HG02840 (cell line): ENCODE results near the gene NAPB.

Source experiments
- ATAC-seq: cut with Tn5 transposase; IDR thresholded peaks from one replicate; pipeline ENCODE4 v1.9.1; 2021; ENCODE audit warnings: mild to moderate bottlenecking, moderate library complexity, moderate number of reproducible peaks; ENCODE audit not compliant: unreplicated experiment, low FRiP score

Gene NAPB

GRCh38 chr20:23440004-23440403 lies 18.7 kb upstream of the NAPB start:
- no peak for ATAC-seq

GRCh38 chr20:23438661-23439060 lies 17.4 kb upstream of the NAPB start:
- ATAC-seq = no peak

- no peak for ATAC-seq
These were observed 16.0 kb upstream of the NAPB start for GRCh38 chr20:23437126-23437899.

- ATAC-seq = no peak
These were observed 15.4 kb upstream of the NAPB start for GRCh38 chr20:23436681-23437080.

- no peak for ATAC-seq
These were observed 14.6 kb upstream of the NAPB start for GRCh38 chr20:23435626-23436539.

- no peak for ATAC-seq
These were observed 13.4 kb upstream of the NAPB start for GRCh38 chr20:23434521-23435313.

GRCh38 chr20:23433628-23434027 lies 12.3 kb upstream of the NAPB start:
- ATAC-seq = no peak

- no peak for ATAC-seq
These were observed 3.8 kb upstream of the NAPB start for GRCh38 chr20:23425129-23425528.

- ATAC-seq = no peak
These were observed 1.0 kb downstream of the NAPB start for GRCh38 chr20:23419995-23420901.

- ATAC-seq = no peak
These were observed 1.7 kb downstream of the NAPB start for GRCh38 chr20:23419657-23419994.

- ATAC-seq = no peak
These were observed 3.4 kb downstream of the NAPB start for GRCh38 chr20:23417861-23418260.

GRCh38 chr20:23415959-23416583 lies 5.2 kb downstream of the NAPB start:
- ATAC-seq = no peak

GRCh38 chr20:23415555-23415954 lies 5.7 kb downstream of the NAPB start:
- no peak for ATAC-seq

GRCh38 chr20:23414526-23415188 lies 6.6 kb downstream of the NAPB start:
- ATAC-seq = no peak

GRCh38 chr20:23413862-23414422 lies 7.3 kb downstream of the NAPB start:
- ATAC-seq = no peak

GRCh38 chr20:23412026-23412425 lies 9.3 kb downstream of the NAPB start:
- ATAC-seq = no peak

- ATAC-seq = no peak
These were observed 10.2 kb downstream of the NAPB start for GRCh38 chr20:23410916-23411695.

GRCh38 chr20:23409800-23410199 lies 11.5 kb downstream of the NAPB start:
- no peak for ATAC-seq
